22Rv1 (cell line): ENCODE data around the gene SYNDIG1.

Source experiments
- H3K27ac ChIP-seq: fragments of 450-650 bp; 2 replicates; pipeline ENCODE4 v1.5.1; 2017
- ZFX ChIP-seq: fragments of 450-650 bp; IDR thresholded peaks from 2 replicates; pipeline ENCODE4 v1.6.1; 2017; ENCODE audit warnings: antibody characterized with exemption, borderline replicate concordance
- TF ChIP-seq, protein P1 (sequence below): fragments of 450-650 bp; IDR thresholded peaks from 2 replicates; pipeline ENCODE4 v1.5.1; 2017; ENCODE audit warnings: mild to moderate bottlenecking

Gene SYNDIG1

DNA sequence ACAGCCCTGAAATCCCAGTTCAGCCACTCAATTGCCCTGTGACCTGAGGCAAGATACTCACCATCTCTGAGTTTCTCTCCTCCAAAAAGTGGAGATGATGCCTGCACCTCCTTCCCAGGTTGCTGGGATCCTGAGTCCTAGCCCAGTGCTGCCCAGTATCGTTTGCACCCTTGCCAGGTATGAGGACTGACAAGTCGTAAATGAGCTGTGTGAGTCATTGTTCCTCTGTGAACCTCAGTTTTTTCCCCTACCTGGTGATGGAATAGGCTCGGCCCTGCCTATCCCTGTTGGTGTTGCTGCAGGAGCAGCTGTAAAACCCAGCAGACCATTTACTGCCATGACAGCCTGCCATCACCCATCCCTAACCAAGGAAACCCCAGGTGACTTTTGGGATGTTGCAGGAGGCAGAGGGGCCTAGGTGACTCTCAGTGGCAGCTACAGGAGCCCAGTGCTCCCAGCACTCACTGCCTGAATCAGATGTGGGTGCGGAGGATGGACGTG lies 229.3 kb downstream of the SYNDIG1 start:
- TF ChIP-seq, protein P1, sequence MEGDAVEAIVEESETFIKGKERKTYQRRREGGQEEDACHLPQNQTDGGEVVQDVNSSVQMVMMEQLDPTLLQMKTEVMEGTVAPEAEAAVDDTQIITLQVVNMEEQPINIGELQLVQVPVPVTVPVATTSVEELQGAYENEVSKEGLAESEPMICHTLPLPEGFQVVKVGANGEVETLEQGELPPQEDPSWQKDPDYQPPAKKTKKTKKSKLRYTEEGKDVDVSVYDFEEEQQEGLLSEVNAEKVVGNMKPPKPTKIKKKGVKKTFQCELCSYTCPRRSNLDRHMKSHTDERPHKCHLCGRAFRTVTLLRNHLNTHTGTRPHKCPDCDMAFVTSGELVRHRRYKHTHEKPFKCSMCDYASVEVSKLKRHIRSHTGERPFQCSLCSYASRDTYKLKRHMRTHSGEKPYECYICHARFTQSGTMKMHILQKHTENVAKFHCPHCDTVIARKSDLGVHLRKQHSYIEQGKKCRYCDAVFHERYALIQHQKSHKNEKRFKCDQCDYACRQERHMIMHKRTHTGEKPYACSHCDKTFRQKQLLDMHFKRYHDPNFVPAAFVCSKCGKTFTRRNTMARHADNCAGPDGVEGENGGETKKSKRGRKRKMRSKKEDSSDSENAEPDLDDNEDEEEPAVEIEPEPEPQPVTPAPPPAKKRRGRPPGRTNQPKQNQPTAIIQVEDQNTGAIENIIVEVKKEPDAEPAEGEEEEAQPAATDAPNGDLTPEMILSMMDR = no peak
- no peak for TF ChIP-seq ZFX
- H3K27ac ChIP-seq = no peak overlapping the region

DNA sequence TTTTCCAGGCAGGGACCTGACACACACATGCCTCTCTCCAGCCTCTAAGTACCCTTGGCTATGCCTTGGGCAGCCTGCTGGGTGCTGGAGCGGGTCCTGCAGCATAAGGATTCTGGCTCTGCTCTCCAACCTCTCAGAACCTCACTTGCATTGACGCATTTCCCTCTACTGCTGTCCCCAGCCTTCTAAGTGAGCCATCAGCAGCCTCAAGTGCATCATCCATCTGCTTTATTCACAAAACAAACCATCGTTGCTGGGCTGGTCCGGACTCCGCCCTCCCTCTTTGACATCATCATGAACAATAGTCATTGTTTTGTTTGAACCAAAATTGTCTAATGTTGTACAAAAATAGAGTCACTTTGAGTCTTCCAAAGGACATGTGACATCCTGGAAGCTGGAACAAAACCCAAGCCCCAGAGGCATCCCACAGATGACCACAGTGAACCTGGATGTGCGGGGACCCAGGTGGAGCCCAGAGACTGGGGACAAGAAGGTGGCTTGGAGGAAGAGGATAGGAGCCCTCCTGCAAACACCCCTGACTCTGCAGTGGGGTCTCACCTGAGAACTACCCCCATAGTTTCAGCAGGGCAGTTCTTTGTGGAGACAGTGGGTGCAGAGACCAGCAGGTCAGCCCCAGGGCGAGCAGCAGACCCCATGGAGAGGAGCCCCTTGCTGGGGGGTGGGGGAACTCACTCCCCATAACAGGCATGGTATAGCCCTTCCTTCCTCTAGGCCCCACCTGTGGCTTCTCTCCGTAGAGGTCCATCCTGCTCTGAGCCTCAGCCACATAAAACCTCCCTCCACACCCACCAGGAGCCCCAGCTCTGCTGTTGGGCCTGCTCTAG lies 230.1 kb downstream of the SYNDIG1 start:
- no peak for TF ChIP-seq ZFX
- TF ChIP-seq, protein P1 = no peak
- no peak overlapping the region for H3K27ac ChIP-seq

DNA sequence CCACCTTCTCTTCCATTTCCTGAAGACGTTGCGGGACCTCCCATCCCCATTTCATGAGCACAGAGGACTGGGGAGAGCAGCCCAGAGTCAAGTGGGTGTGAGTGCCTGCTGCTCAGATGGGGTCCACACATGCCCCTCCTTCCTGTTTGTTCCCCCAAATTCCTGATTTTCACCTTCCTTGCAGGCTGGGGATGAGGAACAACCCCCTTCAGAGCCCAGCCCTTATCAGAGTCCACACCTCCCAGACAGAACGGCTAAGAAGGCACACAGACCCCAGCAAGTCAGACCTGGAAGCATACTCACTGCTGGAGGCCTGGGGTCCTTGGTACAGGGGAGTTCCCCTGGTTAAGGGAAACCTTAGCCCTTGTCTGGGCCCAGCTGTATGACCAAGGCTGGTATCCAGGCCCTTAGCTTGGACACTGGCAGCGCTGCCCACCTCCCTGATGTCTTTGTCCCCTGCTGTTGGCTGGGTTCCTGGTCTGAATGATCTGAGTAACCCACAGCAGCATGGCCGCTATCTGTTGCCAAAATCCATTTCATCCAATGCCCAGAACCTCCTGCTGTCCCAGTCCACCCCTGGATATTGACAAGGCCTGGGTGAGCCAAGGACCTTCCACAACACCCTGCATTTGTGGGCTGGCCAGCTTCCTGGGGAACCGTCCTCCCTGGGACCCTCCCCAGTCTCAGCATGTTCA lies 230.9 kb downstream of the SYNDIG1 start:
- H3K27ac ChIP-seq = no peak overlapping the region
- TF ChIP-seq, protein P1 = no peak
- no peak for TF ChIP-seq ZFX

DNA sequence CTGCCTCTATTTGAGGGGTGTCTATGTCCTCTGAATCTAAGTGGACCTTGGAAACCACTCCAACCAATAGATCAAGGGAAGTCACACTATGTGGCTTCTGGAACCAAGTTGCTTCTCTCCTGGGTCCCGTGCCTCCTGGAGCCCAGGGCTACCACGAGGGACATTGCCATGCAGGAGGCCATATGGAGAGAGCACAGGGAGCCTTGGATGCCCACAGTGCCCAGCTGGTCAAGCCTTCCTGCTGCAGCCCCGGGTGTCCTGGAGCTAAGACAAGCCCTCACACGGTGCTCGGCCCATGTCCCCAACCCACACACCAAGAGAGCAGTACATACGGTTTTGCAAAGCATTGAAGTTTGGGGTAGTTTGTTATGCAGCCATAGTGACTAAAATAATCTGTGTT lies 231.6 kb downstream of the SYNDIG1 start:
- H3K27ac ChIP-seq = no peak overlapping the region
- TF ChIP-seq, protein P1 = no peak
- TF ChIP-seq ZFX = no peak

DNA sequence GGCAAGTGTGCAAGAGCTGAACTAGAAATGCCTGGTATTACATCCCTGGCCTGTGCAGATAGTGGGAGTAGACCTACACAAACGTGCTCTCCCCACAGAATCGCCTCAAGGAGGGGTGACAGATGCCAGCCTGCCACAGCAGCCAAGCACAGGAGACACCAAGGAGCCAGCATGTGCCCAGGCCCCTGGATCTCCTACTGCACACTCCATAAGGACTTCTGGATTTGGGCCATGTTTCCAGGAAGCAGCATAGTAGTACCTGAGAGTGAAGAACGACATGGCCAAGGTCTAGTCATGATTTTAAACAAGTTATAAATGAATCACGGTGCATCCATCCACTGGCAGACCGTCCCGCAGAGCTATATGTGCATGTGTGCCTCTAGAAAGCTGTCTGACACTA lies 232.2 kb downstream of the SYNDIG1 start:
- H3K27ac ChIP-seq = no peak overlapping the region
- TF ChIP-seq ZFX = no peak
- TF ChIP-seq, protein P1 = no peak

DNA sequence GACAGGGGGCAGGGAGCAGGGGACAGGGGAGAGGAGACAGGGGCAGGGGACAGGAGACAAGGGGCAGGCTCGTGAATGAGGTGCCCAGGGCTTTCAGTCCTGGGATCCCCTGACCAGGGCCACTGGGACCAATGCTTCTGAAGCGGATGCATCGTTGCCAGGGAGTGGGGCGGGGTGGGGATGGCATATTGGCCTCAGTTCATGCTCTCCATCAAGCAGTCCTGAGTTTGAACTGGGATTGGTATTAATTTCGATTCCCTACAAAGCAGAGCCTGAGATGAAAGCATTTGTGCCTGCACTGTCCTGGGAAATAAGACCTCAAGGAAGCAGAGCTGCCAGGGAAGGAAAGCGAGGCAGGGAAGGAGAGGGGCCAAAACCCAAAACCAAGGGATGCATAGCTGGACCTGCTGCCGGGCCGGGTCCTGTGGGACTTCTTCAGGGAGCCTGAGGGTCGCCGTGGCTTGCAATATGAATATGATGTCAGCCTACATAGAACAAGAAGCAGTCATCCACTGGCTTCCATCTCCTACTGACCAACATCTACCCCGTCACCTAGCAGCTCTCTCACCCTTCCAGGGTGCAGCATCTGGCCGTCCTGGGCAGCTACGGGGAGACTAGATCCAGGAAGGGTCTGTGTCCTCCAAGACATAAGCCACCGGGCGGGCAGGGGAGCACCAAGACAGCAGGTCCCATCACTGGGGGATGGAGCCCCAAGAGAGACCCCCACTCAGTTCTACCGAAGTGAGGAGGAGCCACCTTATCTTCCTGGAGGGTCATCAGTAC lies 233.3 kb downstream of the SYNDIG1 start:
- TF ChIP-seq, protein P1 = no peak
- TF ChIP-seq ZFX = no peak
- no peak overlapping the region for H3K27ac ChIP-seq
